COLO829 (cell line): Measurements from ENCODE around the gene HOXA11.

ENCODE experiments used
- DNase-seq: peaks from one replicate; pipeline ENCODE4 v3.0.0; 2012; ENCODE audit warnings: low spot score

HOXA11 gene

DNA sequence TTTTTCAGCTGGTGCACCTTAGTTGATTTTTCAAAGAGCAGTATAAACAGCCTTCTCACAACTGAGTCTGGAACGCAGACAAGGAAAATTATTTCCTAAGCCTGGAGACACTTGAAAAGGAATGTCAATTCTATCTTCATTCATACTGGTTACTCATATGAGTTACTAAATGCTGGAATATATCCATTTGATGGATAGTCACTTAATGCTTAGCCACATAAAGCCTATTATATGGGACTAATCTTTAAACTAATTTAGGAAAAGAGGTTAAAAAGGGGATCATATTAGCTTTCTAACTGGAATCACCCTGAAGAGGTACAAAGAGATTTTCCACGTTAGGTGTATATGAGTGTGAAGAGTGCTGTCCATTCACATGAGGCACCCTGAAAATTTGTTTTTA lies 52.8 kb downstream of the HOXA11 start:
- DNase-seq = no peak

GRCh38 chr7:27131390-27131819 lies 53.6 kb downstream of the HOXA11 start:
- DNase-seq = no peak
